NCI-H510A treated with DMSO at 0.1 percent for 48 hours (cell line): ENCODE measurements around the gene XXYLT1.
A peak's percentile ranks its signal among the peaks of the same experiment; 100 is the strongest.
"Not testable (repeated sequence)": the region's sequence is repeated elsewhere in the genome, so short reads cannot be mapped to it uniquely, and the experiment has no call there.

Experiments used
- DNase-seq: peaks from one replicate; lab custom pipeline; 2025; lab: John Stamatoyannopoulos, UW

The XXYLT1 gene, protein sequence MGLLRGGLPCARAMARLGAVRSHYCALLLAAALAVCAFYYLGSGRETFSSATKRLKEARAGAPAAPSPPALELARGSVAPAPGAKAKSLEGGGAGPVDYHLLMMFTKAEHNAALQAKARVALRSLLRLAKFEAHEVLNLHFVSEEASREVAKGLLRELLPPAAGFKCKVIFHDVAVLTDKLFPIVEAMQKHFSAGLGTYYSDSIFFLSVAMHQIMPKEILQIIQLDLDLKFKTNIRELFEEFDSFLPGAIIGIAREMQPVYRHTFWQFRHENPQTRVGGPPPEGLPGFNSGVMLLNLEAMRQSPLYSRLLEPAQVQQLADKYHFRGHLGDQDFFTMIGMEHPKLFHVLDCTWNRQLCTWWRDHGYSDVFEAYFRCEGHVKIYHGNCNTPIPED

DNA sequence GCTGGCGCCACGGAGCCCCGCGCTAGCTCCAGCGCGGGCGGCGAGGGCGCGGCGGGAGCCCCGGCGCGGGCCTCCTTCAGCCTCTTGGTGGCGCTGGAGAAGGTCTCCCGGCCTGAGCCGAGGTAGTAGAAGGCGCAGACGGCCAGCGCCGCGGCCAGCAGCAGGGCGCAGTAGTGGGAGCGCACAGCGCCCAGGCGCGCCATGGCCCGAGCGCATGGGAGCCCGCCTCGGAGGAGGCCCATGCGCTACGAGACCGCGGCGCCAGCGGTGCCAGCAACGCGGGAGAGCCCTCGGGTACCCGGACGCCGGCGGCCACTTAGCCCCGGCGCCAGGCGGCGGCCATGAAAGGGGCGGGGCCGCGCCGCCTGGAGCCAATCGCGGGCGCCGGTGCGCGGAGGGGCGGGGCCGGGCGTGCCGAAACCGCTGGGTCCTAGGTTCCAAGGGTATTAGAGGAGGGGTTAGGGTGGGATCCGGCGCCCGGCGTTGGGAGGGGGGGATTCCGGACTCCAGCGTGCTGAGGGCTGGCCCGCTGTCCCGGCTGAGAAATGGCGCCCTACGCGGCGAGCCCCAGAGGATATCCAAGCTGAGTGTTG lies at the start of gene XXYLT1:
TSS of gene XXYLT1 (minus strand) at position 343 of the 593 bp plus-strand sequence. CDS start at position 242, 101 bp downstream.
- peak; percentile 79 for DNase-seq

DNA sequence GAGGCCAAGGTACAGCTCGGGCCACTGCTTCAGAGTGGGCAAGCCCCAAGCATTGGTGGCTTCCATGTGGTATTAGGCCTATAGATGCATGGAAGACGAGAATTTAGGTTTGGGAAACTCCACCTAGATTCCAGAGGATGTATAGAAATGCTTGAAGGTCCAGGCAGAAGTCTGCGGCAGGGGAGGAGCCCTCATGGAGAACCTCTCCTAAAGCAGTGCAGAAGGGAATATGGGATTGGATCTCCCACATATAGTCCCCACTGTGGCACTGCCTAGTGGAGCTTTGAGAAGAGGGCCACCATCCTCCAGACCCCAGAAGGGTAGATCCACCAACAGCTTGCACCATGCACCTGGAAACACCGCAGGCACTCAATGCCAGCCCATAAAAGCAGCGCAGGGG lies 48.1 kb upstream of the XXYLT1 start:
- no peak for DNase-seq

DNA sequence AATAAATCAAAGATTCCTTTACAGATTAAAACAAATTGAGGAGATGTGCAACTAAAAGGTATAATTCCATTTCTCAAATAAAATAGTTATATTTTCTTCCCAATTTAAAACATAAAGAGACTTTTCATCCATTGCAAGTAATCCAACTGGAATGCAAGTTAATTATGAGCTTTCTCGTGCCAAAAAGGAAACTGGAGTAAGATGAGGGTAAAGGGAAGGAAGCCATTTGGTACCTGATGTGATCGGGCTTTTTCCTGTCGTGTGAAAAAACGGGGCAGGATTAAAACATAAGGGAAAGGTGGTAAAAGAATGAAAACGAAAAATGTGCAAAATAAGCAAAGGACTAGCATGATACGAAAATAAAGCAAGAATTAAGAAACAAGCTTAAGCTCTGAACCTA lies 41.8 kb upstream of the XXYLT1 start:
- DNase-seq: no peak

DNA sequence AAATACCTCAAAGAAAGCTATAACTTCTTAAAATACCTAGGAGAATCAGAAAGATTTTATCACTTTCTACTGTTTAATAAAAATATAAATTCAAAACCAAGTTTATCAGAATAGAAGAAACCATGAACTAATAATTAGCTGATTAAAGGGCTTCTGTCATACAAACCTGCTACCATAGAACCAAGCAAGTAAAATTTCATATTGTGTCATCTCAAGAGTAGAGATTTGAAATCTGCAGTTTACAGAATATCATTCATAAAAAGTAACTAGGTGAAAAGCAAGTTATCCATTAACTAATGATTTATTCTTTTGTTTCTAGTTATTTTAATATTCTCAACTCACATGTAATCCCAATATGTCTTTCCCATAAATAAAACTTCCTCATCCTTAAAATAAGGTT lies 36.8 kb upstream of the XXYLT1 start:
- DNase-seq: no peak

DNA sequence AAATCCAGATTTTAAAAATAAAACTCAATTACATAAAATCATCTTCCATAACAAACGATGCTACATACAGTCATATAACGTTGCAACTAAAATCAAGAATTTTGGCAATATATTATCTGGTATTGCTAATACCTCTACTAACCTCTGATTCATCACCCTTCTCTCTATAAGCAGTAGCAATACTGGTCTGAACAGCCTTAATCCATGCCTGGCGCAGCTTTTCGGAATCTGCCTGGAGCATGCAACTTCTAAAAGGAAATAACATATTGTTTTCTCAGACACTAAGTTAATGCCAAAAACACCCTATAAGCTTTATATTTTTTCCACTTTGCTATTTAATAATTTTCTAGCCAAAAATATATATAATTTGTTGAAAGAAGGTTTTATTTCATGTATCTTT lies 35.4 kb upstream of the XXYLT1 start:
- DNase-seq: no peak

DNA sequence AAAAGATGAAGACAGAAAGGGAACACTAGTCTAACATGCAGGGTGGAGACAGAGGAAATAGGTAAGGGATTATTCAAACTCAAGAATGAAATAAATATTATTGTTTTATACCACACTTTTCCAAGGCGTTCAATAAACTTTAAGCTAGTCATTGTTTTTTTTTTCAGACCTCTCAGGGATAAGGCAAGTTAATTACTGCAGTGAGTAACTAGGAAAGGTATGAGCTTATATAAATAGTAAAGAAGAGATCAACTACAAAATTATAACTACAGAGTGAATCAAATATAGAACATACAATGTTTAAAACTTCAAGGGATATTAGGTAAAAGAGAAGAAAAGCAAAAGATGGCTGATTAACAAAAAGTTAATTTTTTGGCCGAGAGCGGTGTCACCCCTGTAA lies 31.5 kb upstream of the XXYLT1 start:
- DNase-seq: no peak

DNA sequence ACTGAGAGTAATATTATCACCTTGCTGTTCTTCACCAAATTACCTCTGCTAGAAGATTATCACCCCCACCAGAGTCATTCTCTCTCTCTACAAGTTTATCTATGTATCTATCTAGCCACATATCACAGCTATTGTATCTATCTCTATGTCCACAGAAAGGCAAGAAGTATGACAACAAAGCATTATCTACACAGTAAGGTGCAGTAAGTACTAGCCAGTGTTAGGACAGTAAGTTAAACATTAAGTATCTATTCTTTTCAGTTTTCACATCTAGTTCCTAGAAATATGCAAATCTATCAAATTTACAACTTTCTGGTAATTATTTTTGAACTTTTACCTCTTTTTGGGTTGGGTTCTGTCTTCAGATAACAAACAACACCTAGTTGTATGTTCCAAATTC lies 26.5 kb upstream of the XXYLT1 start:
- DNase-seq: no peak

DNA sequence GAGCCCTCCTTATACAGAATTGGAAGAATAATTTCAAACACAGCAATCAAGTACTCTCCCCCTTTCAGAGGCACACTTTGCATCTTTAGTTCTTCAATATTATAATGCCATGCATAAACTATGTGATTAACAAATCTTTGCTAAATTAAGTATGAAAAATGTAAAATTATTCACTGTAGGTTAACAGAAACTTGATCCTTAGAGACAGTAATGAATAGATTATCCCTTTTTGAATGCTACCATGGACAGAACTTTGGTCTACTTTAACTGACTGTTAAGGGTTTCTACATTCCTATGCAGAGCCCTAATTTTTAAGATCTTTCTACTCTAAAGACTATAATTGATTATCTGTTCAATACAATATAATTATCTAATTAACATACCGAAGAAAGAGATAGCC lies 25.7 kb upstream of the XXYLT1 start:
- no peak for DNase-seq

DNA sequence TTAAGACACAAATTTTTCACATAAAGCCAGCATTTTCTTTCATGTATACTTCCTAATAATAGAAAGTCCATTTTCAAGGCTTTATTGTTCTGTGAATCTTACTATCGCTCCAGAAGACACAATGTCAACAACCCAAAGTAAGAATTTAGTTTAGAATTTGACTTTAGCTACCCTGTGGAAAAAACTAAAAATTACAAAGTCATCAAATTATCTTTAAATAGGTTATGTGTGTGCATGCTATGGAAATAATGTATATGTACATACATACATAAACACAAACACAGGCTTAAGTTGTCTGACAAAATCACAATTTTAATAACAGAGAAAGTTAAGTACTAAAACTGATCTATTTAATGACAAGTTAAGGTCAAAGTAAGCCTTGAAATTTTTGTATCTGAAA lies 20.2 kb upstream of the XXYLT1 start:
- no peak for DNase-seq

DNA sequence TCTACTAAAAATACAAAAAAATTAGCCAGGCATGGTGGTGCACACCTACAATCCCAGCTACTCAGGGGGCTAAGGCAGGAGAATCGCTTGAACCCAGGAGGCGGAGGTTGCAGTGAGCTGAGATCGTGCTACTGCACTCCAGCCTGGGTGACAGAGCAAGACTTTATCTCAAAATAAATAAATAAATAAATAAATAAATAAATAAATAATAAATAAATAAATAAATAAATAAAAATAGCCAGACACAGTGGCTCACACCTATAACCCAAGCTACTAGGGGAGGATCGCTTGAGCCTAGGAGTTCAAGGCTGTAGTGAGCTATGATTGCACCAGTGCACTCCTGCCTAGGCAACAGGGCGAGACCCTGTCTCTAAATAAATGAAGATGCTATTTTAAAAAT lies 19.7 kb upstream of the XXYLT1 start:
- DNase-seq: not testable (repeated sequence)

DNA sequence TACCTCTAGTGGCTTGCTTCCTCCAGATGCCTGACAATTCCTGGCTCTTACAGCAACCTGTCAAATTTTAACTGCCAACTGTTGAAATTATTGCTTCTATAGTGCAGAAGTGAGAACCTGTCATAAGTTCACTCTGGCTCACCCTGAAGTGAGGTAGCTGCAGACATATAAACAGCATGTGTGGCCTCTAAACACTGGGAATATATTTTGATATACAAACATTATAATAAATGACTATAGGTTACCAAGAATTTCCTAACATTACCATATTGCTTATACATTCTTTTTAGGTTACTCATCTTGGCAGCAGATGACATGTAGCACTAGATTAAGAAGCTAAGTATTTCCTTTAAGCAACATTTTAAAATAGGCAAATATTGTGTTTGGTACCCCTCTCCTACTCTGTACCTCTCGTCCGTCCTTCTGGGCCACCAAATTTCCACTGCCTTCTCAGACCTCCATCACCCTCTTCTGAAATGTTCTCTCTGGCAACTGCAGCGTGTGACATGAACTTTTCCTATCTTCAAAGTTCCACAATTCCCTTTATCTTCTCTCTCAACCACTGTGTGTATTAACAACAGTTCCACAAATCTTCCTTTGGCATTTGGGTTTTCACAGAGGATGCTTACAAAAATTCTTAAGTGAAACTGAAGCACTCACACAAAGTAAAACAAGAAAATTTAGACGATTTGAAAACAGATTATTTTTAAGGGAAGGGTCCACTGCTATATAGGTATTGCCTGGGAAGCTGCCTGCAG lies 15.3 kb upstream of the XXYLT1 start:
- no peak for DNase-seq

DNA sequence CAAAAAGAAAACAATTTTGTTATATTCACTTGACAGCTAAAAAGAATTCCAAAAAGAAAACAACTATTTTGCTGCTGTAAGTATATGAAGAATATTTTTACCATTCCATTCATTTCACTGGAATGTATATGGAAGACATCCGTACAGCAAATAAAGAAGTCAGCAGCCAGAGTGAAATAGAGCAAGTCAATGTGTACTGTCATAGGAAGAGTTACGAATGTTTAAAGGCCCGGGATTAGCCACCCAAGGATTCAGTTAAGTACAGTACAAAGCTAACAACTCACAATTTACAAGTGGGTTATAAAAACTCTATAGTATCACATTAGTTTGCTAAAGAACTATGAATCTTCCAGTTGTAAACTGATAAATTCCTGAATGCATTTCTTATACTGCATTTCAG lies 14.4 kb upstream of the XXYLT1 start:
- no peak for DNase-seq

DNA sequence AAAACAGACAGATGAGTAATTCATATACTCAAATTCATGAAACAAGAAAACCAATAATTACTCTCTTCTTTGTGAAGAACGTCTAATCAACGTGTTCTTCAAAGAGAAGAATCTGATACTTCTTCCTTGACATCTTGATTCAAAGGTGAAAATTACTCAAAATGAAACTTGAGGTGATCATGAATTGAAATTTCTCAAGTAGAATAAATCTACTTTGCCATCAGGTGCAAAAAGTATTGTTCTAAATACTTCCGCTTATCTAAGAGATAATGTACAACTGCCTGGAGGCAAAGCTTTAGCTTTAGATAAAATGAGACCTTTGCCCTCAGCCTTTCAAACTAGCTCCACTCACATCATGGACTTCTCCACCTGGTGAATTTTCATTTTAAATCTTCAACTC lies 13.9 kb upstream of the XXYLT1 start:
- no peak for DNase-seq

DNA sequence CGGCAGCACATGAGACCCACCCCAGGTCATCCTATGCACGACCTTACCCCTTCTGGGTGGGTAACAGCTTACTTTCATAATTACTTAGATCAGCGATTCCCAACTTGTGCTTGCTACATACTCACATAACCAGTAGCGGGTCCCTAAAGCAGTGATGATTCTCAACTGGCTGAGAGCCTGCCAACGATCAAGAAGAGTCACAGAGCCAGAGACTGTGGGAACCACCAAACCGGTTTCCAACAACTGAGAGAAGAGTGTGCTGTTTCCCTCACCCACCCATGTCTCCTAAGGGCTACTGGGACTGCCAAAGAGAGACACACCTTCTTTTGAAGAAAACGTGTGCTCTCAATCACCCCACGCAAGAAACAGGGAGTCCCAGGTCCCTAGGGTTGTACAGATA lies 12.0 kb upstream of the XXYLT1 start:
- no peak for DNase-seq

DNA sequence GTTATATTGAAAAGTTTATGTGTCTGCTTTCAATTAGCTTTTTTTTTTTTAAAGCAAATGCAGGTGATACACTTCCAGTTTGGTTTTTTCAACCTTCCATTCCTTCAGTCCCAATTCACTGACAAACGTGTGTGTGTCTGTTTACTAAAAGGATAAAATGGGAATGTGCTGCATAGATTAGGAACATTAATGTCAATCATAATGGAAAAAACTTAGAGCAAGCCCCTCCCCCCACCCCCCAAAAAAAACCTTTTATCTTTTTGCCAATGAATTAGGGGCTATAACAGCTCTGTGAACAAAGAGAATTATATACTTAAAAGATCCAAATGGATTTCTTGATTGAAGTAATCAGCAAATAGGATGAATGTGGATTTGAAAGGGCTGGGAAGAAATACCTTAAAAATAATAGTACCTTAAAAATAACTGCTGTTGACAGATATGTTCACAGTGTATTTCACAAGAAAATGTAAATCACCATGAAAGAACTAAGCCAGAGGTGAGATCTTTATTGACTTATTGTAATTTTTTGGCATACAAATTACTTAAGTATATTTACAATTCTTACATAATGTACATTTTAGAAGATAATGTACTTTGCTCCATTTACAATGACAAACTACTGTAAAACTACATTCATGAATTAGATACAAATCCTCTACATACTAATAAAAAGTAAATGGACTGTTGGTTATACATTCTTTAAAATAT lies 3.5 kb upstream of the XXYLT1 start:
- no peak for DNase-seq

DNA sequence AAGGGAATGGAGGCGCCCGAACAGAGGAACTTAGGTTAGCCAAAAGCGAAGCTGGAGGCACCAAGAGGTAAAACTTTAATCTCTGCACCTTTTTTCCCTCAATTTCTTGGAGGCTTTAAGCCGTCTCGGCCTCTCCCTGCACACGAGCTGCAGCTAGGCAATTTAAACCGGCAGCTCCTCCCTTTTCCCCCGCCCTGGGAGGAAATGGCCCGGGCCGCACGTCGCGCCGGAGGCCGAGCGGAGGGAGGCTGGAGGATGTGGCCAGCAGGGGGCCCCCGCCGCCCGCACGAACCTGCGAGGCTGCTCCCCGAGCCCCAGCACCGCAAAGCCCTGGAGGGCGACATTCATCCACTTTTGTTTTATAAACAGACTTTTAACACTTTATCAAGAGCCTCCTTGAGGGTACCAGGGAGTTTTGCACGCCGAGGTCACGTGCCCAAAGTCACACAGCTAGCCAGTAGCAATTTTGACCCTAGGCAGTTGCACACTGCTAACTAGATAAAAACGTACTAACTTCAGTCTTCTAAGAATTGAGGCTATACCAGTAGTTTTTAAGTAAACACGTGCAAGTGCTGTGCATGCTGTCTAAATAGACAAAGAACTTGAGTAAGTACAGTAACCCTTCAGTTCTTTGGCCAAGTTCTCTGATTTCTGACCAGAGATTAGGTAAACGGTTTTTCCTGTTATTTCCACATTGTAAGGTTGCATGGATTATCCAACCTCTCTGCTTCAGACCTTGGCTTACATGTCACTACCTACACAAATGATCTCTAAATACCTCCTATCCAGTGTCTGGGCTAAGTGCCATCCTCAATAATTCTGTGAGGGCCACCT lies 668 bp upstream of the XXYLT1 start:
- peak; percentile 81 for DNase-seq

DNA sequence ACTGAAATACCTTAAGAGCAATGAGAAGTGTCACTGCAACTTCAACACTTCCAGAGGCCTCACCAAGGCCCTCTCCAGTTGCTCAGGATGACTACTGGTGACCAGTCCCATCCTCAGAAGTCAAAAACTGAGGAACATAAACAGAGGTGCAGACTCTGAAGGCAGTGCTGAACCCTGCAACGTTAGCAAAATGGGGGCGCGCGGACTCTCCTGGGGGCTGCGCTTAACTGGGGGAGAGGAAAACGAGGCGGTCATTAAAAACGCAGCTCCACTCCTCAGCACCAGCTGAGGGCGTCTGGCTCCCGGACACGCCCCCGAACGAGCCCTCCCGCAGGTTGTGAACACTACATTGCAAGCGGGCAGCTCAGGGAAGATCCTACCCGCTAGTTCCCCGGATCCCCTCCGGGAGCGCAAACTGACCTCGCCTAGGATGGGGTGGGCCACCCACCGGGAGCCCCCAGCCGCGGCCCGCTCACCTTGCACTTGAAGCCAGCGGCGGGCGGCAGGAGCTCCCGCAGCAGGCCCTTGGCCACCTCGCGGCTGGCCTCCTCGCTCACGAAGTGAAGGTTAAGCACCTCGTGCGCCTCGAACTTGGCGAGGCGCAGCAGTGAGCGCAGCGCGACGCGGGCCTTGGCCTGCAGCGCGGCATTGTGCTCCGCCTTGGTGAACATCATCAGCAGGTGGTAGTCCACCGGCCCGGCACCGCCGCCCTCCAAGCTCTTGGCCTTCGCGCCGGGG lies 711 bp downstream of the XXYLT1 start:
- DNase-seq: peak; percentile 58

DNA sequence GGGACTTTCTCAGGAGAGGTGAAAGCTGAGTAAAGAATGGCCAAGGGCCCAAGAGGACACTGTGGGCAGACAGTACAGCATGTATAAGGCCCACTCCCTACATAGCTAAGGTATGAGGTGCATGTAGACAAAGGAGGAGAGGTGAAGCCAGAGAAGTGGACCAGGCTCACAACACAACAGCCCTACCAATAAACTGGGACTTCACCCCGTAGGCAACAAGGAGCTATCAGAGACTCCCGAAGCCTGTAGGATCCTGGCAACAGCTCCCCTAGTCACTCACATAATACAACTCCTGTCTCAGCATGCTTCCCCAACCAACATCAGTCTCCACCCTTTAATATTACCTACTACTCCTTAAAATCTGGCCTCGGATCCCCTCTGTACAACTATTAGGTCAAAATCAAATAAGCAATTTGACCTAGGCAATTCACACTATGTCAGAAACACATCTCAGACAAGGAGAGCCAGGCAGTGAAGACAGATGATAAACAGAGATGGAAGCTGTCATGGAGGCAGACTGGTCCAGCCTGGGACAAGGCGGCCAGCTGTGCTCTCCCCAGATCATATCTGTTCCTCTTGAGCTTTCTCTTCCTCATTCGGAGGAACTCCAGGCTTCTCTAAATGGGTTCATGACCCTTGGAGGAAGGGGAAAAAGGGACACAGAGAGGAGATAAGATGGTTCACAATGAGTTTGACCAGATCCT lies 1.4 kb downstream of the XXYLT1 start:
- DNase-seq: no peak

DNA sequence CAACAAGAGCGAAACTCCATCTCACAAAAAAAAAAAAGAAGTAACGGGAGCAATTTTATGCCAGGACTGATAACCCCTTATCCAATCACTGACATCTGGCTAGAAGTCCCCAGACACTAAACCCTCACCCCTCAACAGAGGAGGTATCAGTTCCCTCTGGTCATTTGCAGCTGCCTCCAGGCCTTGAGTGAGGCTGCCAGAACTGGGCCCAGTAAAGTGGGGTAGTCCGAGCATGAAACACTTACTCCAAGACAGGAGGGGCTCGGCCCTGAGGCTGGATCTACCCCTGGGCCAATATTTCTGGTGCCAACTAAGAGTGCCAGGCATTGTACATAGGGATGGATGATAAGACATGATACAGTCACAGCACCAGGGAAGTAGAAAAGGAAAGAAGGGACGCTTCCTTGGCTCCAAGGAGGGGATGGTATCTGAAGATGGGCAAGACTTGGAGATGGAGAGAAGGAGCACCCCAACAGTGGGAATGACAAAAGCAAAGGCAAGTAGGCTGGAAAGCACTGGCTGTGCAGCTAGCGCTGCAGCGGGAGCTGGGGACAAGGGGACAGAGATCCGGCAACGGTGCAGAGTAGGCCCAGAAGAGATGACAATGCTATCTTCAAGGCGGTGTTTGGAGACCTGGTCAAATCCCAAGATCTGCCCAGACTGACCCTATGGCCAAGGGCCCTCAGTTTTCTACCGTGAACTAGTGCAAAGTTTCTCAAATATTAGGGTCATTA lies 2.2 kb downstream of the XXYLT1 start:
- no peak for DNase-seq

DNA sequence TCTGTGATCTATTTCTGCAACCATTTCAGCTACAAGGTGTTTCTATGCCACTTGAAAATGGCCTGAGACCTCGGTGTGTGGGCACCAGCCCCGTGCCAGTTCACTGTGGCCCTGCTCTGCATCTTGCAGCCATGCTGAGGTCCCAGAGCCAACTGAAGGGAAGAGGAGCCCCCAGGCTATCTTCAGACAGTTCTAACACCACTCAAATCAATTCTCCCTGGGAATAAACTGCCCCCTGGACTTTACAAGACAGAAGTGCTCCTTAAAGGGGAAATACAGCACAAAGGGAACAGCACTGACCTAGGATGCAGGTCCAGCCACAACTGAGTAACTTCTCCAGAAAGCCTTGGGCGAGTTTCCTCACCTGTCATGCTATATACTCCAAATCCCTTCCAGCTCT lies 3.9 kb downstream of the XXYLT1 start:
- no peak for DNase-seq
